RWPE1 (cell line): Measurements from ENCODE around the gene TTBK1.

Experiments
- CTCF ChIA-PET: fragments of 350-600 bp; sonication (Branson Sonifier 250); formaldehyde crosslinking; extraction: SDS; loops from one replicate; lab custom pipeline; 2021; lab: Yijun Ruan, JAX
- POLR2A ChIA-PET: fragments of 400-600 bp; formaldehyde crosslinking; extraction: SDS; loops from one replicate; lab custom pipeline; 2020; ENCODE audit warnings: antibody characterized with exemption; ENCODE audit not compliant: low non-redundant PET; lab: Yijun Ruan, JAX
- DNase-seq: peaks from one replicate; pipeline ENCODE4 v3.0.0; 2012; ENCODE audit warnings: low spot score
- H3K27ac ChIP-seq: fragments of 450-650 bp; 2 replicates; pipeline ENCODE4 v1.5.1; 2017
- TF ChIP-seq, protein P1 (sequence below): fragments of 450-650 bp; conservative IDR thresholded peaks from 2 replicates; pipeline ENCODE4 v1.5.1; 2017; ENCODE audit warnings: low read depth, mild to moderate bottlenecking

TTBK1 gene

DNA sequence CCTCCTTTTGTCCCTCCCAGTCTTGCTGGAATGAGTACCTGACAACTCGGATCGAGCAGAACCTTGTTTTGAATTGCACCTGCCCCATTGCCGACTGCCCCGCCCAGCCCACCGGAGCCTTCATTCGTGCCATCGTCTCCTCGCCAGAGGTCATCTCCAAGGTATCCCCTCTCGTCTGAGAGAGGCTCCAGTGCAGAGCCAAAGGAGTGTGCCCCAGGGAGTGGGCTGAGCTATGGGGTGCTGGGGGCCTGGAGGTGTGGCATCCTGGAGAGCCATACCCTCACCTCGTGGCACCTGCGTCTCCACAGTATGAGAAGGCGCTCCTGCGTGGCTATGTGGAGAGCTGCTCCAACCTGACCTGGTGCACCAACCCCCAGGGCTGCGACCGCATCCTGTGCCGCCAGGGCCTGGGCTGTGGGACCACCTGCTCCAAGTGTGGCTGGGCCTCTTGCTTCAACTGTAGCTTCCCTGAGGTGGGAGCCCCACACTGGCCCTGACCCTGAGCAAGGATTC lies 22.8 kb upstream of the TTBK1 start:
- peak overlapping the region; percentile 73 for H3K27ac ChIP-seq
- TF ChIP-seq, protein P1, sequence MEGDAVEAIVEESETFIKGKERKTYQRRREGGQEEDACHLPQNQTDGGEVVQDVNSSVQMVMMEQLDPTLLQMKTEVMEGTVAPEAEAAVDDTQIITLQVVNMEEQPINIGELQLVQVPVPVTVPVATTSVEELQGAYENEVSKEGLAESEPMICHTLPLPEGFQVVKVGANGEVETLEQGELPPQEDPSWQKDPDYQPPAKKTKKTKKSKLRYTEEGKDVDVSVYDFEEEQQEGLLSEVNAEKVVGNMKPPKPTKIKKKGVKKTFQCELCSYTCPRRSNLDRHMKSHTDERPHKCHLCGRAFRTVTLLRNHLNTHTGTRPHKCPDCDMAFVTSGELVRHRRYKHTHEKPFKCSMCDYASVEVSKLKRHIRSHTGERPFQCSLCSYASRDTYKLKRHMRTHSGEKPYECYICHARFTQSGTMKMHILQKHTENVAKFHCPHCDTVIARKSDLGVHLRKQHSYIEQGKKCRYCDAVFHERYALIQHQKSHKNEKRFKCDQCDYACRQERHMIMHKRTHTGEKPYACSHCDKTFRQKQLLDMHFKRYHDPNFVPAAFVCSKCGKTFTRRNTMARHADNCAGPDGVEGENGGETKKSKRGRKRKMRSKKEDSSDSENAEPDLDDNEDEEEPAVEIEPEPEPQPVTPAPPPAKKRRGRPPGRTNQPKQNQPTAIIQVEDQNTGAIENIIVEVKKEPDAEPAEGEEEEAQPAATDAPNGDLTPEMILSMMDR, result no peak
- ChIA-PET CTCF (interaction anchor here (0.6 to 1.7 kb wide), 3 partner anchors 8 to 66 kb away, joined by 3 to 6 read pairs (median 4); partner anchors contain the start of gene DNPH1), POLR2A (no interaction called here)
- DNase-seq, result no peak

DNA sequence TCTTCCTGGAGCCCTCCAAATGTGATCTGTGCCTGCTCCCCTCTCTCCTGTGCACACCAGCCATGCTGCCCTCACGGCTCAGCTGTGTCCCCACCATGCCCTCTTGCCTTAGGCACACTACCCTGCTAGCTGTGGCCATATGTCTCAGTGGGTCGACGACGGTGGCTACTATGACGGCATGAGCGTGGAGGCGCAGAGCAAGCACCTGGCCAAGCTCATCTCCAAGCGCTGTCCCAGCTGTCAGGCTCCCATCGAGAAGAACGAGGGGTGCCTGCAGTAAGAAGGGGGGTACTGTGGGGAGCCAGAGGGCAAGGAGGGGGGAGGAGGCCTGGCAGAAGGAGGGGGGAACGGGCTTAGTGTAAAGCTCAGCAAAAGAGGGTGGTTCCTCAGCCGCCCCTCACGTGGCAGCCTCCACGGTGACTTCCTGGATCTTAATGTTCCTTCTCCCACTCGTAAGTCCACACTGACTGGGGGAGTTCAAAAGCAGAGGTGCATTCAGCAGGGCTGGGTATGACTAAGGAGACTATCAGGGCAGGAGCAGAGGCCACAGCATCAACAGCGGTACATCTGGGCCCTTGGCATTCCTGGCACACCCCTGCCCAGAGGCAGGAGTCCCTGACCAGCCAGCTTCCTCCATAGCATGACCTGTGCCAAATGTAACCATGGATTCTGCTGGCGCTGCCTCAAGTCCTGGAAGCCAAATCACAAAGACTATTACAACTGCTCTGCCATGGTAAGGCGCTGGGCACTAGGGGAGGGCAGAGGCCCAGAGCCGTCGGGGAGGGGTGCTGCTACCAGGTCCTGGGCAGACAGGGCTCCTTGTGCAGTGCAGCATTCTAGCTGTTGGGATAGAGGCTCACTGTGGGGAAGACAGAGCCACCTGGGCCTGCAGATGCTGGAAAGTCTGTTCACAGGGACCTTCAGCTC lies 22.0 kb upstream of the TTBK1 start:
- TF ChIP-seq, protein P1, result no peak
- DNase-seq, result peak; percentile 49
- peak overlapping the region; percentile 73 for H3K27ac ChIP-seq
- ChIA-PET CTCF (interaction anchor here (1.4 to 1.7 kb wide), 2 partner anchors 8 to 9 kb away, joined by 4 to 6 read pairs; partner anchors contain the start of gene DNPH1), POLR2A (no interaction called here)

DNA sequence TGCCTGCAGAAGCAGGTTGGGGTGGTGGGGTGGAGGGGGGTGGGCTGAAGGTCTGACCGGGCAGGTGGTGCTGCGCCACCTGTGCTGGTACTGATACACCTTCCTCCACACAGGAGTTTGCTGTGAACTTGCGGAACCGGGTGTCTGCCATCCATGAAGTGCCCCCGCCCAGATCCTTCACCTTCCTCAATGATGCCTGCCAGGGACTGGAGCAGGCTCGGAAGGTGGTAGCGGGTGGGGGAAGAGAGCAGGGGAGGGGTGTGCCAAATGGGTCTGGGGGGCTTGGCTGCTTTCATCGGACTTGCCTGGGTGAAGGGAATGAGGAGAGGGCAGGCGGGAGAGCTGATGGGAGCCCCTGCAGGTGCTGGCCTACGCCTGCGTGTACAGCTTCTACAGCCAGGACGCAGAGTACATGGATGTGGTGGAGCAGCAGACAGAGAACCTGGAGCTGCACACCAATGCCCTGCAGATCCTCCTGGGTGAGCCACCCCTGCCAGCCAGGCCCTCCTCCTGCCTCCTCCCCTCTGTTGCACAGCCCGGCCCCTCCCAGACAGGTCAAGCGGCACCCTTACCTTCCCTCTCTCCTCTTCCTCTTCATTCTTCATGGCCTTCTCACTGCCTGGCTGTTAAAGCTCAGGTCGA lies 20.7 kb upstream of the TTBK1 start:
- TF ChIP-seq, protein P1, result no peak
- ChIA-PET CTCF (no interaction called here), POLR2A (no interaction called here)
- H3K27ac ChIP-seq, result peak overlapping the region; percentile 73
- DNase-seq, result no peak

DNA sequence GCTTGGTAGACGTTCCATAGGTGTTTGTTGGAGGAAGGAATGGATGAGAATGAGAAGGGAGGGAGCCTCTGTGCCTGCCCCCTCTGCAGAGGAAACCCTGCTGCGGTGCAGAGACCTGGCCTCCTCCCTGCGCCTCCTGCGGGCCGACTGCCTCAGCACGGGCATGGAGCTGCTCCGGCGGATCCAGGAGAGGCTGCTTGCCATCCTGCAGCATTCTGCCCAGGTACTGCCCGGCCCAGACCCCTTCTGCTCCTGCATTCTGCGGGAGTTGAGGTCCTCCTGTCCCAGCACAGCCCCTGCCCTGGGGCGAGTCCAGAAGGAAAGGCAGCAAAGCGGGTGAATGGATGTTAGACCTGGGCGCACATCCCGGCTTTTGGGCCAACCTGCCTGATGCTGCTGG lies 20.1 kb upstream of the TTBK1 start:
- POLR2A ChIA-PET, result no interaction called here
- TF ChIP-seq, protein P1, result no peak
- no peak for DNase-seq
- peak overlapping the region; percentile 73 for H3K27ac ChIP-seq
- CTCF ChIA-PET, result no interaction called here

DNA sequence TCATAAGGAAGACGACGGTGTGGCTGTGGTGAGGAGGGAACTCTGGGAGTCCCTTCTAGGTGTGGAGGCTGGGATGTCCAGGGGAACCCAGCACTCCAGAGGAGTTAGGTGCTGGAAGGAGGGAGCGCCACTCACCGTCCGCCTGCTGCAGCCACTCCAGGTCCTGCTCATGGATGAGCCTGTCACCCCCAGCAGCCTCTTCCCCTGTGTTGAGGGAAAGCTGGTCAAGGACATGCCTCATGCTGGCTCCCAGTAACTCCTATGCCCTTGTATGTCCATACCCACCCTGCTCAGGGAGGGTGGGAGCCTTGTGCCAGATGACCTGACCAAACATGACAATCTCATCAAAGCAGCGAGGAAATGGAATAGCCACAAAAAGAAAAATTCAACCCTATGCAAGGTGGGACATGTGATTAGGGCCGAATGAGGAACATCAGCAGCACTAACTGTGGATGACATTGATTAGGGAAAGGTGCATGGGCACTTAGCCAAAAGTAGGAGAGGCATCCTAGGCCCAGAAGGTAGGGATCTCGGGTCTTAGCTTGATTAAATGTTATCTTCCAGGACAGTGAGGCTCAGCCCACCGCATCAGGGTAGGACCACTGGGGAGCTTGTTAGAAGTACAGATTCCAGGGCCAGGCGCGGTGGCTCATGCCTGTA lies 17.0 kb upstream of the TTBK1 start:
- TF ChIP-seq, protein P1, result no peak
- no peak for DNase-seq
- ChIA-PET CTCF (interaction anchor here (0.7 kb wide), 1 partner anchor 15 kb away, joined by 3 read pairs; no protein-coding TSS in a partner anchor), POLR2A (no interaction called here)
- H3K27ac ChIP-seq, result peak overlapping the region; percentile 46
